ENCODE data around the gene PREPL. TPM values are rescaled to one million over a fixed set of nuclear protein-coding genes. Genes with fewer than 3 reads are reported as not detected.

PREPL gene
- total and polyA plus RNA-seq, 10 of the 15 experiments (the other 5 are each of a cell fraction or from before 2014, with no cell fraction given), result 9.2 to 43.0 (median 20.4) TPM

- TF ChIP-seq, protein P1, sequence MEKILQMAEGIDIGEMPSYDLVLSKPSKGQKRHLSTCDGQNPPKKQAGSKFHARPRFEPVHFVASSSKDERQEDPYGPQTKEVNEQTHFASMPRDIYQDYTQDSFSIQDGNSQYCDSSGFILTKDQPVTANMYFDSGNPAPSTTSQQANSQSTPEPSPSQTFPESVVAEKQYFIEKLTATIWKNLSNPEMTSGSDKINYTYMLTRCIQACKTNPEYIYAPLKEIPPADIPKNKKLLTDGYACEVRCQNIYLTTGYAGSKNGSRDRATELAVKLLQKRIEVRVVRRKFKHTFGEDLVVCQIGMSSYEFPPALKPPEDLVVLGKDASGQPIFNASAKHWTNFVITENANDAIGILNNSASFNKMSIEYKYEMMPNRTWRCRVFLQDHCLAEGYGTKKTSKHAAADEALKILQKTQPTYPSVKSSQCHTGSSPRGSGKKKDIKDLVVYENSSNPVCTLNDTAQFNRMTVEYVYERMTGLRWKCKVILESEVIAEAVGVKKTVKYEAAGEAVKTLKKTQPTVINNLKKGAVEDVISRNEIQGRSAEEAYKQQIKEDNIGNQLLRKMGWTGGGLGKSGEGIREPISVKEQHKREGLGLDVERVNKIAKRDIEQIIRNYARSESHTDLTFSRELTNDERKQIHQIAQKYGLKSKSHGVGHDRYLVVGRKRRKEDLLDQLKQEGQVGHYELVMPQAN (conservative IDR thresholded peaks at IDR 0.05), result peak; percentile 64
- TF ChIP-seq ZNF217 (IDR thresholded peaks at IDR 0.05) (0 out of 2 replicates have a peak, but pooled peaks have one; percentile 37), ATF2 (IDR thresholded peaks at IDR 0.05; ENCODE audit: low read length) (no peak), ESRRA (IDR thresholded peaks at IDR 0.05; ENCODE audit: low read length) (no peak), ETV6 (conservative IDR thresholded peaks at IDR 0.05 in 1 of 2, IDR thresholded peaks at IDR 0.05 in 1 of 2; ENCODE audit: borderline replicate concordance in 1 of 2, low read depth in 1 of 2) (no peak), PBX3 (IDR thresholded peaks at IDR 0.05; ENCODE audit: insufficient replicate concordance, low read depth, low read length) (peak; percentile 72), SMAD1 (IDR thresholded peaks at IDR 0.05; ENCODE audit: low read depth, partially characterized antibody) (no peak), SREBF2 (IDR thresholded peaks at IDR 0.05; ENCODE audit: low read length) (peak; percentile 71; the same call in 1 of the 2 replicates), YBX1 (IDR thresholded peaks at IDR 0.05) (no peak), REST (IDR thresholded peaks at IDR 0.05; ENCODE audit: low read depth, low read length) (no peak), CBX3 (IDR thresholded peaks at IDR 0.05; ENCODE audit: borderline replicate concordance, low read depth) (no peak), JUND (IDR thresholded peaks at IDR 0.05; ENCODE audit: low read depth, low read length) (no peak), IKZF1 (conservative IDR thresholded peaks at IDR 0.05) (peak; percentile 79)
- TF ChIP-seq, protein P2, sequence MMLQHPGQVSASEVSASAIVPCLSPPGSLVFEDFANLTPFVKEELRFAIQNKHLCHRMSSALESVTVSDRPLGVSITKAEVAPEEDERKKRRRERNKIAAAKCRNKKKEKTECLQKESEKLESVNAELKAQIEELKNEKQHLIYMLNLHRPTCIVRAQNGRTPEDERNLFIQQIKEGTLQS (IDR thresholded peaks at IDR 0.05; ENCODE audit: borderline replicate concordance, extremely low read depth, low read depth, low read length), result no peak
- TF ChIP-seq, protein P3, sequence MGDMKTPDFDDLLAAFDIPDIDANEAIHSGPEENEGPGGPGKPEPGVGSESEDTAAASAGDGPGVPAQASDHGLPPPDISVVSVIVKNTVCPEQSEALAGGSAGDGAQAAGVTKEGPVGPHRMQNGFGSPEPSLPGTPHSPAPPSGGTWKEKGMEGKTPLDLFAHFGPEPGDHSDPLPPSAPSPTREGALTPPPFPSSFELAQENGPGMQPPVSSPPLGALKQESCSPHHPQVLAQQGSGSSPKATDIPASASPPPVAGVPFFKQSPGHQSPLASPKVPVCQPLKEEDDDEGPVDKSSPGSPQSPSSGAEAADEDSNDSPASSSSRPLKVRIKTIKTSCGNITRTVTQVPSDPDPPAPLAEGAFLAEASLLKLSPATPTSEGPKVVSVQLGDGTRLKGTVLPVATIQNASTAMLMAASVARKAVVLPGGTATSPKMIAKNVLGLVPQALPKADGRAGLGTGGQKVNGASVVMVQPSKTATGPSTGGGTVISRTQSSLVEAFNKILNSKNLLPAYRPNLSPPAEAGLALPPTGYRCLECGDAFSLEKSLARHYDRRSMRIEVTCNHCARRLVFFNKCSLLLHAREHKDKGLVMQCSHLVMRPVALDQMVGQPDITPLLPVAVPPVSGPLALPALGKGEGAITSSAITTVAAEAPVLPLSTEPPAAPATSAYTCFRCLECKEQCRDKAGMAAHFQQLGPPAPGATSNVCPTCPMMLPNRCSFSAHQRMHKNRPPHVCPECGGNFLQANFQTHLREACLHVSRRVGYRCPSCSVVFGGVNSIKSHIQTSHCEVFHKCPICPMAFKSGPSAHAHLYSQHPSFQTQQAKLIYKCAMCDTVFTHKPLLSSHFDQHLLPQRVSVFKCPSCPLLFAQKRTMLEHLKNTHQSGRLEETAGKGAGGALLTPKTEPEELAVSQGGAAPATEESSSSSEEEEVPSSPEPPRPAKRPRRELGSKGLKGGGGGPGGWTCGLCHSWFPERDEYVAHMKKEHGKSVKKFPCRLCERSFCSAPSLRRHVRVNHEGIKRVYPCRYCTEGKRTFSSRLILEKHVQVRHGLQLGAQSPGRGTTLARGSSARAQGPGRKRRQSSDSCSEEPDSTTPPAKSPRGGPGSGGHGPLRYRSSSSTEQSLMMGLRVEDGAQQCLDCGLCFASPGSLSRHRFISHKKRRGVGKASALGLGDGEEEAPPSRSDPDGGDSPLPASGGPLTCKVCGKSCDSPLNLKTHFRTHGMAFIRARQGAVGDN (IDR thresholded peaks at IDR 0.05), result peak; percentile 94
These were observed at the start of gene PREPL, which contains the start of gene CAMKMT (continued) for GRCh38 chr2:44361330-44362206.
